ENCODE results near the gene SLCO6A1.

- TF ChIP-seq ELF4 (IDR thresholded peaks at IDR 0.05) (no peak), ZNF384 (IDR thresholded peaks at IDR 0.05) (no peak), TARDBP (IDR thresholded peaks at IDR 0.05) (no peak), SUZ12 (IDR thresholded peaks at IDR 0.05) (no peak), CTBP1 (IDR thresholded peaks at IDR 0.05; ENCODE audit: borderline replicate concordance) (no peak), FOXK2 (IDR thresholded peaks at IDR 0.05) (no peak), PKNOX1 (IDR thresholded peaks at IDR 0.05) (no peak), SP1 (IDR thresholded peaks at IDR 0.05) (no peak), BHLHE40 (IDR thresholded peaks at IDR 0.05; ENCODE audit: borderline replicate concordance) (no peak), FOXA1 (IDR thresholded peaks at IDR 0.05) (no peak), L3MBTL2 (conservative IDR thresholded peaks at IDR 0.05) (no peak), FOXM1 (IDR thresholded peaks at IDR 0.05; ENCODE audit: borderline replicate concordance) (no peak)
Measured at GRCh38 chr5:102414448-102414847, 84.4 kb downstream of the SLCO6A1 start.
